Measurements from ENCODE around the gene ZNF888. TPM values are rescaled to one million over a fixed set of nuclear protein-coding genes. Genes with fewer than 3 reads are reported as not detected.
A peak's percentile ranks its signal among the peaks of the same experiment; 100 is the strongest.

Gene ZNF888
- total and polyA plus RNA-seq, 9 of the 15 experiments (the other 6 are each of a cell fraction or from before 2014, with no cell fraction given), result 1.6 to 13.3 (median 9.9) TPM

DNA sequence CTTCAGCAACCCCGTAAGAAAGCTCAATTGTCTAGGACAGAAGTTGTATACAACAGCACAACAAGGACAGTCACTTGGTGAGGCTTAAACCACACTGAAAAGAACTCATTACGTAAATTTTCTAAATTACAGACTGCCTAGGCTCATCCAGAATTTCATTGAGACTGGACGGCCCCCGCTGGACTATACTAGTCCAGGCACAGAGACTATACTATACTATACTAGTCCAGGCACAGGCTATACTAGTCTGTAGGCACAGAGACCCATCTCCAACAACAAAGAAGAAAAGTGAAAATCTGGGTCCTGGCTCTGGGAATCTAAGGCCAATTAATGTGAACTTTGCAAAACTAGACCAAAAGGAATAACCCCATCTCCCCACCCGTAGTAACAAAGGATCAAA, 38.8 kb upstream of the ZNF888 start (continued):
- TF ChIP-seq, protein P1, sequence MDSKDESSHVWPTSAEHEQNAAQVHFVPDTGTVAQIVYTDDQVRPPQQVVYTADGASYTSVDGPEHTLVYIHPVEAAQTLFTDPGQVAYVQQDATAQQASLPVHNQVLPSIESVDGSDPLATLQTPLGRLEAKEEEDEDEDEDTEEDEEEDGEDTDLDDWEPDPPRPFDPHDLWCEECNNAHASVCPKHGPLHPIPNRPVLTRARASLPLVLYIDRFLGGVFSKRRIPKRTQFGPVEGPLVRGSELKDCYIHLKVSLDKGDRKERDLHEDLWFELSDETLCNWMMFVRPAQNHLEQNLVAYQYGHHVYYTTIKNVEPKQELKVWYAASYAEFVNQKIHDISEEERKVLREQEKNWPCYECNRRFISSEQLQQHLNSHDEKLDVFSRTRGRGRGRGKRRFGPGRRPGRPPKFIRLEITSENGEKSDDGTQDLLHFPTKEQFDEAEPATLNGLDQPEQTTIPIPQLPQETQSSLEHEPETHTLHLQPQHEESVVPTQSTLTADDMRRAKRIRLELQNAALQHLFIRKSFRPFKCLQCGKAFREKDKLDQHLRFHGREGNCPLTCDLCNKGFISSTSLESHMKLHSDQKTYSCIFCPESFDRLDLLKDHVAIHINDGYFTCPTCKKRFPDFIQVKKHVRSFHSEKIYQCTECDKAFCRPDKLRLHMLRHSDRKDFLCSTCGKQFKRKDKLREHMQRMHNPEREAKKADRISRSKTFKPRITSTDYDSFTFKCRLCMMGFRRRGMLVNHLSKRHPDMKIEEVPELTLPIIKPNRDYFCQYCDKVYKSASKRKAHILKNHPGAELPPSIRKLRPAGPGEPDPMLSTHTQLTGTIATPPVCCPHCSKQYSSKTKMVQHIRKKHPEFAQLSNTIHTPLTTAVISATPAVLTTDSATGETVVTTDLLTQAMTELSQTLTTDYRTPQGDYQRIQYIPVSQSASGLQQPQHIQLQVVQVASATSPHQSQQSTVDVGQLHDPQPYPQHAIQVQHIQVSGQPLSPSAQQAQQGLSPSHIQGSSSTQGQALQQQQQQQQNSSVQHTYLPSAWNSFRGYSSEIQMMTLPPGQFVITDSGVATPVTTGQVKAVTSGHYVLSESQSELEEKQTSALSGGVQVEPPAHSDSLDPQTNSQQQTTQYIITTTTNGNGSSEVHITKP (IDR thresholded peaks at IDR 0.05; ENCODE audit: partially characterized antibody), result peak; percentile 23

DNA sequence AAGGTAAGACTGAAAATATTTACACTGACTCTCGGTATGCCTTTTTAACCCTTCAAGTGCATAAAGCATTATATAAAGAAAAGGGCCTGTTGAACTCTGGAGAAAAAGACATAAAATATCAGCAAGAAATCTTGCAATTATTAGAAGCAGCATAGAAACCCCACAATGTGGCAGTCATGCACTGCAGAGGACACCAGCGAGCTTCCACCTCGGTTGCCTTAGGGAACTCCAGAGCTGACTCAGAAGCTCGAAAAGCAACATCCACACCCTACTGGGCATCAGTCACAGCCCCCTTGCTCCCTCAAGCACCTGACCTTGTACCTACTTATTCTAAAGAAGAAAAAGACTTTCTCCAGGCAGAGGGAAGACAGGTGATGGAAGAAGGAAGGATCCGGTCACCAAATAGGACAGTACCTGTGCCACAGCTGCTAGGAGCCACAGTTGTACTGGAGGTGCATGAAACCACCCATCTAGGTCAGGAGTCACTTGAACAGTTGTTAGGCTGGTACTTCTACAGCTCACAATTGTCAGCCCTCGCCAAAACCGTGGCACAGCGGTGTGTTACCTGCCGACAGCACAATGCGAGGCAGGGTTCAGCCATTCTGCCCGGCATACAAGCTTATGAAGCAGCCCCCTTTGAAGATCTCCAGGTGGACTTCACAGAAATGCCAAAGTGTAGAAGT, 36.5 kb upstream of the ZNF888 start:
- Histone ChIP-seq H3K4me3 (no peak overlapping the region), H3K27me3 (ENCODE audit: control insufficient read depth in 2 of 2, insufficient read depth in 2 of 2, low read length in 2 of 2) (no peaks in the 10 kb centered on the region), H3K9me1 (ENCODE audit: control insufficient read depth, insufficient read depth, low read length) (no peaks in the 10 kb centered on the region), H3K4me1 (replicated peaks in 1 of 2; ENCODE audit: control insufficient read depth in 2 of 2, insufficient read depth in 2 of 2, low read length in 2 of 2) (peaks cover 7 to 13% of the 10 kb centered on the region in 2 experiments), H3K79me2 (ENCODE audit: control insufficient read depth, insufficient read depth, low read length) (peaks cover 51% of the 10 kb centered on the region), H3K36me3 (ENCODE audit: control insufficient read depth, insufficient read depth, low read length) (peaks cover 52% of the 10 kb centered on the region), H3K4me2 (ENCODE audit: insufficient read depth, low read length) (no peak overlapping the region), H3K9me3 (replicated peaks; ENCODE audit: control insufficient read depth, insufficient read depth, low read depth, low read length) (peaks cover 24% of the 10 kb centered on the region), H3K9ac (ENCODE audit: insufficient read depth in 1 of 2, low read depth in 2 of 2, low read length in 2 of 2) (no peak overlapping the region), H2AFZ (ENCODE audit: low read depth, low read length) (no peak overlapping the region), H4K20me1 (replicated peaks; ENCODE audit: control insufficient read depth, insufficient read depth, low read length) (no peaks in the 10 kb centered on the region), H3K27ac (ENCODE audit: extremely low read depth, low read depth, low read length) (no peak overlapping the region)
- in situ Hi-C loops (cut with MboI), result no loop called here
- intact Hi-C loops (cut with micrococcal nuclease), result no loop called here
- ChIA-PET CTCF (ENCODE audit: low intra/inter-chr PET ratio) (no interaction called here), POLR2A (no interaction called here)
- WGBS (ENCODE audit: insufficient coverage, low coverage, missing lambda C conversion rate), result 85% methylated on average over 11 of the region's 11 CpGs
- DNase-seq (ENCODE audit: extremely low read depth in 1 of 4, low spot score in 3 of 4) (no peak), FAIRE-seq (no peak), ATAC-seq (no peak)
- BruUV-seq (replicated peaks), result no TSS peak
- TF ChIP-seq MYC (IDR thresholded peaks at IDR 0.05; ENCODE audit: low read depth, low read length), result no peak
- TF ChIP-seq MYC (CRISPR knock-in tag; IDR thresholded peaks at IDR 0.05; ENCODE audit: borderline replicate concordance, low read depth), result no peak
- TF ChIP-seq BMI1 (IDR thresholded peaks at IDR 0.05; ENCODE audit: low read length), result no peak
- TF ChIP-seq NCOA6 (IDR thresholded peaks at IDR 0.05), result no peak
- TF ChIP-seq SP2 (IDR thresholded peaks at IDR 0.05; ENCODE audit: extremely low read depth, low read depth, low read length, poor library complexity, severe bottlenecking), result no peak
- no peak for TF ChIP-seq IRF2 (CRISPR knock-in tag; IDR thresholded peaks at IDR 0.05)
- TF ChIP-seq TCFL5 (CRISPR knock-in tag; conservative IDR thresholded peaks at IDR 0.05), result no peak
- no peak for TF ChIP-seq TCF7 (IDR thresholded peaks at IDR 0.05; ENCODE audit: borderline replicate concordance)
- TF ChIP-seq RBM25 (IDR thresholded peaks at IDR 0.05; ENCODE audit: low read depth, low read length, severe bottlenecking), result no peak
- no peak for TF ChIP-seq GABPB1 (CRISPR knock-in tag; IDR thresholded peaks at IDR 0.05)
